Testis (tissue), 3 donors: Measurements from ENCODE around the gene CMTM7. TPM values are rescaled to one million over a fixed set of nuclear protein-coding genes. Genes with fewer than 3 reads are reported as not detected.
"Not testable (repeated sequence)": the region's sequence is repeated elsewhere in the genome, so short reads cannot be mapped to it uniquely, and the experiment has no call there.

Source experiments
- DNase-seq: peaks from one replicate; pipeline ENCODE4 v3.0.0-alpha.2; 2019
- H3K27ac ChIP-seq, 2 donors: fragments of 200-600 bp; sonication (generic); one replicate each; pipeline ENCODE4 v1.5.1; 2019
- H3K27me3 ChIP-seq: fragments of 200-600 bp; sonication (generic); one replicate; pipeline ENCODE4 v1.5.1; 2019
- H3K36me3 ChIP-seq: fragments of 200-600 bp; sonication (generic); one replicate; pipeline ENCODE4 v1.5.1; 2017; ENCODE audit warnings: low read depth; ENCODE audit errors: missing control alignments
- H3K4me1 ChIP-seq: fragments of 200-600 bp; sonication (generic); one replicate; pipeline ENCODE4 v1.5.1; 2019
- H3K4me3 ChIP-seq, 2 donors: fragments of 200-600 bp; sonication (generic); one replicate each; pipeline ENCODE4 v1.5.1; 2017 to 2019
- H3K9me3 ChIP-seq: fragments of 200-600 bp; sonication (generic); one replicate; pipeline ENCODE4 v1.5.1; 2017
- CTCF ChIP-seq, 3 experiments: fragments of 450-650 bp in 2 of 3; fragments of 200-600 bp in 1 of 3; sonication (generic) in 1 of 3; IDR thresholded peaks; one replicate each; pipeline ENCODE4 v1.5.1; 2016 to 2019; ENCODE audit warnings: antibody characterized with exemption in 3 of 3, mild to moderate bottlenecking in 2 of 3, moderate library complexity in 1 of 3
- POLR2A ChIP-seq: fragments of 450-650 bp; IDR thresholded peaks from one replicate; pipeline ENCODE4 v1.6.1; 2017; ENCODE audit warnings: antibody characterized with exemption, mild to moderate bottlenecking, moderate library complexity
- WGBS, 2 donors: methylation state at CpG; one replicate each; pipeline ENCODE4 v1.1.5; 2018; 5-methylcytosine and 5-hydroxymethylcytosine counted together
- intact Hi-C: fragments of 100-400 bp; cut with DNase I; formaldehyde crosslinking; loops from one replicate; pipeline ENCODE4 v1.15.1; 2023; ENCODE audit warnings: low total_unique reads
- polyA plus RNA-seq: library from polyadenylated mRNA; stranded (reverse); fragments of 350-450 nt; fragmentation: Illumina TruSeq; extraction: RNeasy Lipid Tissue Mini Kit (QIAGEN cat#74804); gene quantifications from one replicate; pipeline ENCODE4 v1.2.3, GENCODE V29; 2014; ENCODE audit warnings: low read depth, low replicate concordance; ENCODE audit not compliant: insufficient read depth
- total RNA-seq, 2 donors: library from RNA; depleted of rRNA; stranded (reverse); fragments of >200 nt; gene quantifications; one replicate each; pipeline ENCODE4 v1.2.3, GENCODE V29; 2016

Gene CMTM7
- total and polyA plus RNA-seq, 3 donors from 2014 or later = 15.0 to 40.9 (median 19.7) TPM

GRCh38 chr3:32387512-32387911 lies 4.1 kb upstream of the CMTM7 start:
- TF ChIP-seq POLR2A (no peak), CTCF (IDR thresholded peaks at IDR 0.05) (no peak)
- Histone ChIP-seq H3K4me1 (peaks cover under 1% of the 10 kb centered on the region), H3K4me3 (no peak overlapping the region), H3K9me3 (no peaks in the 10 kb centered on the region), H3K27ac (no peak overlapping the region), H3K36me3 (no peaks in the 10 kb centered on the region), H3K27me3 (no peaks in the 10 kb centered on the region)
- intact Hi-C loops = no loop called here
- WGBS, 2 donors = 92 to 95% methylated on average over 2 of the region's 2 CpGs
- no peak for DNase-seq

- H3K4me3 ChIP-seq, H3K9me3 ChIP-seq, H3K27ac ChIP-seq, H3K36me3 ChIP-seq, H3K4me1 ChIP-seq, H3K27me3 ChIP-seq, DNase-seq, intact Hi-C loops: not testable (repeated sequence)
- WGBS, 2 donors = 76 to 82% methylated on average over 2 of the region's 2 CpGs
Measured at GRCh38 chr3:32389577-32389976, 2.1 kb upstream of the CMTM7 start.

- TF ChIP-seq CTCF (IDR thresholded peaks at IDR 0.05) (no peak), POLR2A (no peak)
- Histone ChIP-seq H3K4me1 (peaks cover 7% of the 10 kb centered on the region), H3K9me3 (no peaks in the 10 kb centered on the region), H3K27ac (peak overlapping the region; percentile 51 to 85), H3K27me3 (no peaks in the 10 kb centered on the region), H3K36me3 (no peaks in the 10 kb centered on the region), H3K4me3 (peak overlapping the region; percentile 73 to 74)
- 15 to 22% methylated on average over 18 of the region's 18 CpGs for WGBS, 2 donors
- DNase-seq = peak; percentile 66
- intact Hi-C loops = no loop called here
Measured at GRCh38 chr3:32392536-32393302, 1.1 kb downstream of the CMTM7 start.

- peaks cover 7% of the 10 kb centered on the region for H3K4me1 ChIP-seq
- H3K4me3 ChIP-seq = no peak overlapping the region
- no peak overlapping the region for H3K27ac ChIP-seq
- 68 to 77% methylated on average over 2 of the region's 2 CpGs for WGBS, 2 donors
- H3K9me3 ChIP-seq = no peaks in the 10 kb centered on the region
- no peaks in the 10 kb centered on the region for H3K27me3 ChIP-seq
- H3K36me3 ChIP-seq = no peaks in the 10 kb centered on the region
- DNase-seq = no peak
- intact Hi-C loops = no loop called here
- TF ChIP-seq POLR2A = no peak
- TF ChIP-seq CTCF (IDR thresholded peaks at IDR 0.05) = no peak
Measured at GRCh38 chr3:32395496-32395895, 3.8 kb downstream of the CMTM7 start.

GRCh38 chr3:32397941-32398340 lies 6.3 kb downstream of the CMTM7 start:
- no peak for TF ChIP-seq CTCF (IDR thresholded peaks at IDR 0.05)
- no peak for TF ChIP-seq POLR2A
- H3K9me3 ChIP-seq = no peaks in the 10 kb centered on the region
- no peaks in the 10 kb centered on the region for H3K36me3 ChIP-seq
- no peak overlapping the region for H3K4me3 ChIP-seq
- intact Hi-C loops = no loop called here
- peaks cover 10% of the 10 kb centered on the region for H3K4me1 ChIP-seq
- DNase-seq = no peak
- WGBS, 2 donors = 69% methylated on average over 2 of the region's 2 CpGs
- no peaks in the 10 kb centered on the region for H3K27me3 ChIP-seq
- H3K27ac ChIP-seq = no peak overlapping the region
